Activated CD4-positive, alpha-beta T cell treated with anti-CD3 and anti-CD28 coated beads, Interleukin-2, amount 50 U/mL, for 48 hours (primary cell): ENCODE data around the gene CIBAR2.

Source experiments
- DNase-seq, 2 experiments: peaks; one replicate each; pipeline ENCODE4 v3.0.0-alpha.2; 2020

CIBAR2 gene

GRCh38 chr16:85101956-85102630 lies 10.2 kb downstream of the CIBAR2 start:
- no peak for DNase-seq

GRCh38 chr16:85100265-85100664 lies 12.0 kb downstream of the CIBAR2 start:
- no peak for DNase-seq

GRCh38 chr16:85098565-85098964 lies 13.7 kb downstream of the CIBAR2 start:
- DNase-seq: no peak

- DNase-seq: no peak
Measured at GRCh38 chr16:85096921-85097320, 15.4 kb downstream of the CIBAR2 start.

GRCh38 chr16:85094812-85095211 lies 17.5 kb downstream of the CIBAR2 start:
- DNase-seq: no peak

- no peak for DNase-seq
Measured at GRCh38 chr16:85094176-85094805, 18.0 kb downstream of the CIBAR2 start.

GRCh38 chr16:85093705-85094104 lies 18.6 kb downstream of the CIBAR2 start:
- DNase-seq: no peak

GRCh38 chr16:85092851-85093250 lies 19.4 kb downstream of the CIBAR2 start:
- DNase-seq: no peak

GRCh38 chr16:85092309-85092708 lies 20.0 kb downstream of the CIBAR2 start:
- DNase-seq: no peak

GRCh38 chr16:85091522-85091910 lies 20.8 kb downstream of the CIBAR2 start:
- no peak for DNase-seq

- DNase-seq: no peak
Measured at GRCh38 chr16:85090873-85091521, 21.3 kb downstream of the CIBAR2 start.

- DNase-seq: no peak
Measured at GRCh38 chr16:85090181-85090580, 22.1 kb downstream of the CIBAR2 start.

GRCh38 chr16:85089525-85089924 lies 22.7 kb downstream of the CIBAR2 start:
- DNase-seq: no peak

- DNase-seq: no peak
Measured at GRCh38 chr16:85088570-85089199, 23.6 kb downstream of the CIBAR2 start.

- DNase-seq: no peak
Measured at GRCh38 chr16:85087899-85088569, 24.2 kb downstream of the CIBAR2 start.

- peak; percentile 85 to 87 for DNase-seq
Measured at GRCh38 chr16:85086347-85087291, 25.7 kb downstream of the CIBAR2 start.

- no peak for DNase-seq
Measured at GRCh38 chr16:85085721-85086120, 26.6 kb downstream of the CIBAR2 start.

- no peak for DNase-seq
Measured at GRCh38 chr16:85084841-85085510, 27.3 kb downstream of the CIBAR2 start.

GRCh38 chr16:85083051-85083639 lies 29.1 kb downstream of the CIBAR2 start:
- DNase-seq: no peak

- DNase-seq: no peak
Measured at GRCh38 chr16:85082173-85083050, 29.9 kb downstream of the CIBAR2 start.
